K562 (cell line): ENCODE measurements around the gene LAMA2.

Source experiments
- CREB1 ChIP-seq, 2 experiments: sonication (generic) in 1 of 2; formaldehyde crosslinking in 1 of 2; IDR thresholded peaks; 2 replicates each; pipeline versions ENCODE4 v1.6.1 to v1.8.0; 2012 to 2022; ENCODE audit warnings: inconsistent platforms in 1 of 2, mild to moderate bottlenecking in 1 of 2, missing genetic modification reagents in 1 of 2, moderate library complexity in 1 of 2
- CTCF ChIP-seq, 3 experiments: IDR thresholded peaks in 2 of 3; conservative IDR thresholded peaks in 1 of 3; 2 replicates each; pipeline ENCODE4 v1.5.1; 2011 to 2012; ENCODE audit warnings: low read length in 3 of 3, mild to moderate bottlenecking in 3 of 3, control low read depth in 2 of 3, improper control_type of control experiment in 1 of 3, inconsistent platforms in 1 of 3, low read depth in 1 of 3, mixed read lengths in 1 of 3, moderate library complexity in 1 of 3; ENCODE audit not compliant: insufficient read depth in 2 of 3
- EP300 ChIP-seq: IDR thresholded peaks from 2 replicates; pipeline ENCODE4 v1.6.1; 2012; ENCODE audit warnings: low read length, improper control_type of control experiment
- EZH2 ChIP-seq: IDR thresholded peaks from 2 replicates; pipeline ENCODE4 v1.6.1; 2012; ENCODE audit warnings: low read depth, mild to moderate bottlenecking, inconsistent platforms, low read length, borderline replicate concordance
- GABPA ChIP-seq: fragments of 200-800 bp; sonication (Bioruptor generic); conservative IDR thresholded peaks from 2 replicates; pipeline ENCODE4 v1.6.1; 2016; ENCODE audit warnings: low read depth, missing genetic modification characterization, missing compliant biosample characterization
- KLF1 ChIP-seq: fragments of 450-650 bp; IDR thresholded peaks from 2 replicates; pipeline ENCODE4 v1.6.1; 2016; ENCODE audit warnings: missing genetic modification characterization, missing compliant biosample characterization
- PATZ1 ChIP-seq: fragments of 250-450 bp; sonication (Bioruptor Pico); IDR thresholded peaks from 2 replicates; pipeline ENCODE4 v1.5.0; 2020; ENCODE audit warnings: mild to moderate bottlenecking, borderline replicate concordance
- POLR2A ChIP-seq: fragments of 450-650 bp; conservative IDR thresholded peaks from 2 replicates; pipeline ENCODE4 v1.6.1; 2016
- TCF7L2 ChIP-seq: fragments of 150-350 bp; IDR thresholded peaks from 2 replicates; pipeline ENCODE4 v1.6.1; 2016; ENCODE audit warnings: low read depth, mild to moderate bottlenecking, low read length, moderate library complexity
- ZNF395 ChIP-seq: fragments of 200-800 bp; sonication (Bioruptor generic); IDR thresholded peaks from 2 replicates; pipeline ENCODE4 v1.6.1; 2017; ENCODE audit warnings: missing genetic modification characterization, missing compliant biosample characterization
- ZNF57 ChIP-seq: fragments of 450-650 bp; formaldehyde crosslinking; IDR thresholded peaks from 2 replicates; pipeline ENCODE4 v1.4.0; 2020; ENCODE audit warnings: mild to moderate bottlenecking, moderate library complexity

GRCh38 chr6:129306826-129307225, 423.9 kb downstream of the LAMA2 start:
- no peak for TF ChIP-seq TCF7L2
- TF ChIP-seq ZNF395 (CRISPR knock-in tag): no peak
- no peak for TF ChIP-seq ZNF57 (CRISPR knock-in tag)
- TF ChIP-seq EP300: no peak
- no peak for TF ChIP-seq KLF1
- no peak for TF ChIP-seq CTCF (IDR thresholded peaks at IDR 0.05 in 2 of 3, conservative IDR thresholded peaks at IDR 0.05 in 1 of 3; ENCODE audit: insufficient read depth in 2 of 3, low read depth in 1 of 3, low read length in 3 of 3)
- no peak for TF ChIP-seq CREB1 (IDR thresholded peaks at IDR 0.05)
- no peak for TF ChIP-seq CREB1 (CRISPR knock-in tag; IDR thresholded peaks at IDR 0.05)
- TF ChIP-seq GABPA (tag): no peak
- TF ChIP-seq POLR2A: no peak
- no peak for TF ChIP-seq PATZ1 (CRISPR knock-in tag)
- TF ChIP-seq EZH2: no peak
